Vagina (tissue), 2 donors: ENCODE results near the gene ECHS1. TPM values are rescaled to one million over a fixed set of nuclear protein-coding genes. Genes with fewer than 3 reads are reported as not detected.
"Not testable (repeated sequence)": the region's sequence is repeated elsewhere in the genome, so short reads cannot be mapped to it uniquely, and the experiment has no call there.

Source experiments
- DNase-seq, 2 donors: peaks; one replicate each; pipeline ENCODE4 v3.0.0-alpha.2; 2017; ENCODE audit errors: extremely low spot score in 2 of 2
- H3K27ac ChIP-seq: fragments of 200-600 bp; sonication (generic); one replicate; pipeline ENCODE4 v1.5.1; 2019
- H3K27me3 ChIP-seq: fragments of 200-600 bp; sonication (generic); one replicate; pipeline ENCODE4 v1.5.1; 2019
- H3K36me3 ChIP-seq, 2 donors: fragments of 200-600 bp; sonication (generic); one replicate each; pipeline ENCODE4 v1.5.1; 2017 to 2019
- H3K4me1 ChIP-seq: fragments of 200-600 bp; sonication (generic); one replicate; pipeline ENCODE4 v1.5.1; 2019
- H3K4me3 ChIP-seq, 2 donors: fragments of 200-600 bp; sonication (generic); 1 replicate in 1 of 2; 2 replicates in 1 of 2; pipeline ENCODE4 v1.5.1; 2016 to 2019
- H3K9me3 ChIP-seq: fragments of 200-600 bp; sonication (generic); one replicate; pipeline ENCODE4 v1.5.1; 2019
- POLR2A ChIP-seq, 2 donors: fragments of 450-650 bp; IDR thresholded peaks; one replicate each; pipeline ENCODE4 v1.6.1; 2017; ENCODE audit warnings: antibody characterized with exemption in 2 of 2, mild to moderate bottlenecking in 2 of 2, moderate library complexity in 2 of 2
- POLR2AphosphoS5 ChIP-seq, 2 donors: sonication (generic); formaldehyde crosslinking; IDR thresholded peaks; one replicate each; pipeline ENCODE4 v1.9.0; 2017; ENCODE audit warnings: antibody characterized with exemption in 2 of 2, mild to moderate bottlenecking in 2 of 2, low read depth in 1 of 2; ENCODE audit not compliant: insufficient read depth in 1 of 2
- intact Hi-C: fragments of 100-400 bp; cut with DNase I; formaldehyde crosslinking; loops from one replicate; pipeline ENCODE4 v1.15.1; 2023
- total RNA-seq: library from RNA; depleted of rRNA; stranded (reverse); fragments of >200 nt; gene quantifications from one replicate; pipeline ENCODE4 v1.2.3, GENCODE V29; 2016
- TF ChIP-seq, protein P1 (sequence below), 3 experiments: fragments of 450-650 bp in 2 of 3; fragments of 200-600 bp in 1 of 3; sonication (generic) in 1 of 3; IDR thresholded peaks; one replicate each; pipeline ENCODE4 v1.5.1; 2017 to 2019; ENCODE audit warnings: antibody characterized with exemption in 3 of 3, mild to moderate bottlenecking in 2 of 3, moderate library complexity in 2 of 3

Gene ECHS1
- total RNA-seq, 1 donor from 2014 or later: 45.4 TPM

DNA sequence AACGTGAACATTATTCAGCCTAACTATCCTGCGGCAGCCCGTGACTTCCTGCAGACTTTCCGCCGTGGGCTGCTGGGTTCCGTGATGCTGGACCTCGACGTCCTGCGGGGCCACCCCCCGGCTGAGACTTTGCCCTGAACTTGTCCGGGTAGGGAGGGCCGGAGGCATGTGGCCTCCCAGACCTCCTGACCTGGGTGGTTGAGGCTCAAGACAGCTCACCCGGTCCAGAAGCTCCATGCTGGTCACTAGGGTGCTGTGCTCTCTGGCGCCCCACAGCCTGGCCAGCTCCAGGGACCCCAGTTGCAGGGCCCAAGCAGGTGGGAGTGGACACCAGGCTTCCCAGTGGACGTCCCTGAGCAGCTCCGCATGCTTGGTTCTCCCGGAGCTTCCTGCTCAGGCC is 46.9 kb upstream of the ECHS1 start:
- peaks cover 0 to 4% of the 10 kb centered on the region in 2 donors for H3K36me3 ChIP-seq
- H3K27ac ChIP-seq: no peak overlapping the region
- no peak for DNase-seq
- H3K4me3 ChIP-seq: no peak overlapping the region
- H3K4me1 ChIP-seq: no peaks in the 10 kb centered on the region
- intact Hi-C loops: no loop called here
- TF ChIP-seq POLR2AphosphoS5 (IDR thresholded peaks at IDR 0.05; ENCODE audit: insufficient read depth in 1 of 2, low read depth in 1 of 2) (no peak), POLR2A (IDR thresholded peaks at IDR 0.05) (no peak)
- TF ChIP-seq, protein P1, sequence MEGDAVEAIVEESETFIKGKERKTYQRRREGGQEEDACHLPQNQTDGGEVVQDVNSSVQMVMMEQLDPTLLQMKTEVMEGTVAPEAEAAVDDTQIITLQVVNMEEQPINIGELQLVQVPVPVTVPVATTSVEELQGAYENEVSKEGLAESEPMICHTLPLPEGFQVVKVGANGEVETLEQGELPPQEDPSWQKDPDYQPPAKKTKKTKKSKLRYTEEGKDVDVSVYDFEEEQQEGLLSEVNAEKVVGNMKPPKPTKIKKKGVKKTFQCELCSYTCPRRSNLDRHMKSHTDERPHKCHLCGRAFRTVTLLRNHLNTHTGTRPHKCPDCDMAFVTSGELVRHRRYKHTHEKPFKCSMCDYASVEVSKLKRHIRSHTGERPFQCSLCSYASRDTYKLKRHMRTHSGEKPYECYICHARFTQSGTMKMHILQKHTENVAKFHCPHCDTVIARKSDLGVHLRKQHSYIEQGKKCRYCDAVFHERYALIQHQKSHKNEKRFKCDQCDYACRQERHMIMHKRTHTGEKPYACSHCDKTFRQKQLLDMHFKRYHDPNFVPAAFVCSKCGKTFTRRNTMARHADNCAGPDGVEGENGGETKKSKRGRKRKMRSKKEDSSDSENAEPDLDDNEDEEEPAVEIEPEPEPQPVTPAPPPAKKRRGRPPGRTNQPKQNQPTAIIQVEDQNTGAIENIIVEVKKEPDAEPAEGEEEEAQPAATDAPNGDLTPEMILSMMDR (IDR thresholded peaks at IDR 0.05): no peak
- no peaks in the 10 kb centered on the region for H3K27me3 ChIP-seq
- H3K9me3 ChIP-seq: no peaks in the 10 kb centered on the region

DNA sequence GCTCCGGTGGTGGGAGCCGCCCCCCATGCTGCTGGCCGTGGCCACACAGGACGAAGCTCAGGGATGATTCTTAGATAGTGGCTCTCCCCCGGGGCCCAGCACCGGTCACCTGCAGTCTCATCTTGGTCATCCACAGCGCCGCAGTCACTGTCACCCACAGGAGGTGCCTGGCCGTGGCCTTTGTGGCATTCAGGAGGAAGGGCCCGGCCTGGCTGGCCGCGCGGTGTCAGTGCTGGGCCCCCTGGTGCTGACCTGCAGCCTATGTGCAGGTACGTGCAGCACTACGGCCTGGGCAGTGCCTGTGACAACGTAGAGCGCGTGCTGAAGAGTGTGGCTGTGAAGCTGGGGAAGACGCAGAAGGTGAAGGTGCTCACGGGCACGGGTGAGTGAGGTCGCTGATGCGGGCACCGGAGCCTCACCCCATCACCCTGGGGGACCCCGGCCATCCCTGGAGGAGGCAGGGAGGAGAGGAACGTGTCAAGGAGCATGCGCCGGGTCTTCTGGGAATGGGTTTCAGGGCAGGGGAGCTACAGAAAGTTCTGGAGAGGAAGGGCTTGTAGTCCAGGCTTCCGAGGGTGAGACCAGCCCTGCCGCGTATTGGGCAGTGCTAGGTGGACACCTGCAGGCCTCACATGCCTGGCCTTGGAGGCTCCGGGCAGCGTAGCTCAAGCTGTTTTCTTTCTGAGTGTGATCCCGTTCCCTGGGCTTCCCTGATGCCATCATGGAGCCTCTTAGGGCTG is 46.2 kb upstream of the ECHS1 start:
- peaks cover 3 to 4% of the 10 kb centered on the region in 2 donors for H3K36me3 ChIP-seq
- no peaks in the 10 kb centered on the region for H3K27me3 ChIP-seq
- H3K4me3 ChIP-seq: no peak overlapping the region
- H3K9me3 ChIP-seq: no peaks in the 10 kb centered on the region
- no peaks in the 10 kb centered on the region for H3K4me1 ChIP-seq
- intact Hi-C loops: no loop called here
- H3K27ac ChIP-seq: no peak overlapping the region
- no peak for DNase-seq
- TF ChIP-seq, protein P1 (IDR thresholded peaks at IDR 0.05): no peak
- TF ChIP-seq POLR2A (IDR thresholded peaks at IDR 0.05): no peak
- TF ChIP-seq POLR2AphosphoS5 (IDR thresholded peaks at IDR 0.05; ENCODE audit: insufficient read depth in 1 of 2, low read depth in 1 of 2): no peak

DNA sequence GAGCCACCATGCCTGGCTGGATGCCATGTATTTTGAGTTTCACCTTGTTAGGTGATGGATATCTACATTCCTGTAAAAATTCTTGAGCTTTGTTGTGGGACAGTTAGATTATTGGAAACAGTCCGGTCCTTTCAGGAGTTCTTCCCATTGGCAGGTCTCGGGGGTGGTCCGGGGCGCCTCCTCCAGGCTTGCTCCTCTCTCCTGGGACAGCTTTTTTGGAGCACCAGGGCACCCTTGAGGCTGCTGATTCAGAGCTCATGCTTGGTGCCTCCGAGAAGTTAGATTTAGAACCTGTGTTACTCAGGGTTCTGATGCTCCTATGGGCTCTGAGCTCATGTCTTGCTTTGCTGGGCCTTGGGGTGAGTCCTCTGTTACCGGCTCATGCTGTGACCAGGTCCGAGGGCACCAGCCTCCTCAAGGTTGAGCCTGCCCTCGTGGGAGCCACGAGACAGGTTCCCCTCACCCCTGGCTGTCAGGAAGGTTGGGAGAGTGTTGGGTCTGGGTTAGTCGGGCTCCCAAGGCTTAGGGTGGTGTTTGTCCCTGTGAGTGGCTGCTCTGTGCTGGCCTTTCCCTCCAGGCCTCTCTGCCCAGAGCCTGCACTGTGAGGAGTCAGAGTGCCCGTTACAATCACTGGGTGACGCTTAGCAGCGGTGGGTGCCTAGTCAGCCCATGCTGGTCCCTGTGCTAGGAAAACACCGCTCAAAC is 45.3 kb upstream of the ECHS1 start:
- no peaks in the 10 kb centered on the region for H3K4me1 ChIP-seq
- H3K36me3 ChIP-seq: peaks cover 4 to 8% of the 10 kb centered on the region in 2 donors
- no peak overlapping the region for H3K4me3 ChIP-seq
- H3K9me3 ChIP-seq: no peaks in the 10 kb centered on the region
- H3K27me3 ChIP-seq: no peaks in the 10 kb centered on the region
- no peak for DNase-seq
- H3K27ac ChIP-seq: no peak overlapping the region
- TF ChIP-seq, protein P1 (IDR thresholded peaks at IDR 0.05): no peak
- no peak for TF ChIP-seq POLR2AphosphoS5 (IDR thresholded peaks at IDR 0.05; ENCODE audit: insufficient read depth in 1 of 2, low read depth in 1 of 2)
- TF ChIP-seq POLR2A (IDR thresholded peaks at IDR 0.05): no peak
- intact Hi-C loops: no loop called here

DNA sequence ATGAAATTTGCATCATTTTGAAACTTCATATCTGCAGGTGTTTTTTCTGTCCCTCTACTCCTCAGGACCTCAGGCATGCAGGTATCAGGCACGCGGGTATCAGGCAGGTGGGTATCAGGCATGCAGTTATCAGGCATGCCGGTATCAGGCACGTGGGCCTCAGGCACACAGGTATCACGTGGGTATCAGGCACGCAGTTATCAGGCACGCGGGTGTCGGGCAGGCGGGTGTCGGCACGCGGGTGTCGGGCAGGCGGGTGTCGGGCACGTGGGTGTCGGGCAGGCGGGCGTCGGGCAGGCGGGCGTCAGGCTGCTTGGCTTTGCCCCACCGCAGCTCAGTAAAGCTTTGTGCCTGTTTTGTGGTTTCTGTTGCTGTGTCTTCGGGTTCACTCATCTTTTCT is 42.6 kb upstream of the ECHS1 start:
- DNase-seq: no peak

DNA sequence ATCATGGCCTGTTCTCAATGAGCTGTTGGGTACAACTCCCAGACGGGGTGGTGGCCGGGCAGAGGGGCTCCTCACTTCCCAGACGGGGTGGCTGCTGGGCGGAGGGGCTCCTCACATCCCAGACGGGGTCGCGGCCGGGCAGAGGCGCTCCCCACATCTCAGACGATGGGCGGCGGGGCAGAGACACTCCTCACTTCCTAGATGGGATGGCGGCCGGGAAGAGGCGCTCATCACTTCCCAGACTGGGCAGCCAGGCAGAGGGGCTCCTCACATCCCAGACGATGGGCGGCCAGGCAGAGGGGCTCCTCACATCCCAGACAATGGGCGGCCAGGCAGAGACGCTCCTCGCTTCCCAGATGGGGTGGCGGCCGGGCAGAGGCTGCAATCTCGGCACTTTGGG is 41.2 kb upstream of the ECHS1 start:
- H3K4me1 ChIP-seq, DNase-seq, H3K4me3 ChIP-seq, intact Hi-C loops, H3K27ac ChIP-seq, H3K27me3 ChIP-seq: not testable (repeated sequence)
- Histone ChIP-seq H3K9me3 (peaks cover 19% of the 10 kb centered on the region), H3K36me3 (peaks cover 0 to 49% of the 10 kb centered on the region in 2 donors)

More for the DNA sequence above, 42.6 kb upstream of the ECHS1 start:
- Histone ChIP-seq H3K27me3 (no peaks in the 10 kb centered on the region), H3K4me3 (no peak overlapping the region), H3K36me3 (peaks cover 4 to 35% of the 10 kb centered on the region in 2 donors), H3K9me3 (peaks cover 19% of the 10 kb centered on the region), H3K4me1 (no peaks in the 10 kb centered on the region), H3K27ac (no peak overlapping the region)
- TF ChIP-seq, protein P1 (IDR thresholded peaks at IDR 0.05): no peak
- no peak for TF ChIP-seq POLR2A (IDR thresholded peaks at IDR 0.05)
- TF ChIP-seq POLR2AphosphoS5 (IDR thresholded peaks at IDR 0.05; ENCODE audit: insufficient read depth in 1 of 2, low read depth in 1 of 2): no peak
- intact Hi-C loops: no loop called here
